ENCODE results near the gene CYGB.

CYGB gene

GRCh38 chr17:76492989-76493501, 44.5 kb downstream of the CYGB start:
- no peaks in the 10 kb centered on the region for H3K36me3 Mint-ChIP-seq (ENCODE audit: low read depth)
- H3K27me3 Mint-ChIP-seq (ENCODE audit: low read depth, poor library complexity) = peaks cover 14% of the 10 kb centered on the region
- DNase-seq = no peak
- H3K4me3 Mint-ChIP-seq = no peak overlapping the region
- peak overlapping the region; percentile 68 for H3K27ac Mint-ChIP-seq
- TF ChIP-seq CTCF (IDR thresholded peaks at IDR 0.05) = no peak
- H3K9me3 Mint-ChIP-seq = no peaks in the 10 kb centered on the region
- H3K4me1 Mint-ChIP-seq = peaks cover 35% of the 10 kb centered on the region

- Mint-ChIP-seq H3K36me3 (ENCODE audit: low read depth) (no peaks in the 10 kb centered on the region), H3K9me3 (no peaks in the 10 kb centered on the region), H3K27me3 (ENCODE audit: low read depth, poor library complexity) (peaks cover 14% of the 10 kb centered on the region), H3K4me1 (peaks cover 28% of the 10 kb centered on the region), H3K4me3 (peak overlapping the region; percentile 21), H3K27ac (no peak overlapping the region)
- TF ChIP-seq CTCF (IDR thresholded peaks at IDR 0.05) = no peak
- DNase-seq = no peak
Measured at GRCh38 chr17:76492123-76492988, 45.2 kb downstream of the CYGB start.

- no peak for DNase-seq
- no peak overlapping the region for H3K4me3 Mint-ChIP-seq
- no peaks in the 10 kb centered on the region for H3K9me3 Mint-ChIP-seq
- H3K4me1 Mint-ChIP-seq = peaks cover 21% of the 10 kb centered on the region
- H3K27ac Mint-ChIP-seq = no peak overlapping the region
- no peak for TF ChIP-seq CTCF (IDR thresholded peaks at IDR 0.05)
- peaks cover 11% of the 10 kb centered on the region for H3K27me3 Mint-ChIP-seq (ENCODE audit: low read depth, poor library complexity)
- no peaks in the 10 kb centered on the region for H3K36me3 Mint-ChIP-seq (ENCODE audit: low read depth)
Measured at GRCh38 chr17:76491271-76492122, 46.0 kb downstream of the CYGB start.

GRCh38 chr17:76490112-76490710, 47.3 kb downstream of the CYGB start:
- no peak for TF ChIP-seq CTCF (IDR thresholded peaks at IDR 0.05)
- DNase-seq = no peak
- Mint-ChIP-seq H3K9me3 (no peaks in the 10 kb centered on the region), H3K4me1 (peaks cover 21% of the 10 kb centered on the region), H3K36me3 (ENCODE audit: low read depth) (no peaks in the 10 kb centered on the region), H3K27me3 (ENCODE audit: low read depth, poor library complexity) (peaks cover 6% of the 10 kb centered on the region), H3K27ac (no peak overlapping the region), H3K4me3 (no peak overlapping the region)

- Mint-ChIP-seq H3K36me3 (ENCODE audit: low read depth) (no peaks in the 10 kb centered on the region), H3K27ac (no peak overlapping the region), H3K4me3 (no peak overlapping the region), H3K9me3 (no peaks in the 10 kb centered on the region), H3K4me1 (peaks cover 10% of the 10 kb centered on the region), H3K27me3 (ENCODE audit: low read depth, poor library complexity) (peaks cover 5% of the 10 kb centered on the region)
- TF ChIP-seq CTCF (IDR thresholded peaks at IDR 0.05) = no peak
- DNase-seq = no peak
Measured at GRCh38 chr17:76487451-76488192, 49.9 kb downstream of the CYGB start.
